Body of pancreas (tissue), 4 donors: ENCODE data around the gene GREM1.

ENCODE experiments used
- CTCF ChIP-seq, 7 experiments: fragments of 450-650 bp in 4 of 7; fragments of 200-600 bp in 3 of 7; sonication (generic) in 3 of 7; IDR thresholded peaks; one replicate each; pipeline ENCODE4 v1.5.1; 2016 to 2019; ENCODE audit warnings: antibody characterized with exemption in 7 of 7
- POLR2A ChIP-seq, 3 donors: fragments of 450-650 bp; IDR thresholded peaks; one replicate each; pipeline ENCODE4 v1.6.1; 2016; ENCODE audit warnings: antibody characterized with exemption in 3 of 3, mild to moderate bottlenecking in 2 of 3

GRCh38 chr15:32722136-32722535, 4.3 kb downstream of the GREM1 start:
- no peak for TF ChIP-seq CTCF (IDR thresholded peaks at IDR 0.05)
- no peak for TF ChIP-seq POLR2A (IDR thresholded peaks at IDR 0.05)
